Activated CD4-positive, alpha-beta T cell treated with anti-CD3 and anti-CD28 coated beads, Interleukin-2, amount 50 U/mL, for 24 hours (primary cell): Measurements from ENCODE around the gene TNXB.
"Not testable (repeated sequence)": the region's sequence is repeated elsewhere in the genome, so short reads cannot be mapped to it uniquely, and the experiment has no call there.

ENCODE experiments used
- DNase-seq, 2 donors: peaks; one replicate each; pipeline ENCODE4 v3.0.0-alpha.2; 2020; ENCODE audit warnings: low read depth in 1 of 2, low spot score in 1 of 2

TNXB gene

GRCh38 chr6:32005538-32005880, 103.6 kb downstream of the TNXB start:
- DNase-seq, result not testable (repeated sequence)

GRCh38 chr6:32004864-32005537, 104.1 kb downstream of the TNXB start:
- DNase-seq, result not testable (repeated sequence)

DNA sequence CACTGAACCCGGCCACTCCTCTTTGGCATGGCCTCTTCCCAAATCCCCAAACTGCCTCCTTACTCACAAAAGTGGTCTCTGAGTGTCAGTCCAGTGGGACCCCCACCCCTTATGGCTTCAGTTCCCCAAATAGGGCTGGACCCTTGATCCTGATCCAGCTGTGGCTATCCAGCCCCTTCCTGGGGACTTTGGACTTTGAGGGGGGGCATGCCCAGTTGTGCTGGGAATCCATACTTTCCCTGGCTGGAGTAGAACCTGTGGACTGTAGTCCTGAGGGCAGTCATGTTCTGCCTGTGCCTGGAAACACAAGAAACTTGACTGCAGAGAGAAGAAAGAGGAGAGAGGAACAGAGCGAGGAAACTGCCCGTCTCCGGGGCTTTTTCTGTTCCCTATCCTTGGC, 104.7 kb downstream of the TNXB start:
- not testable (repeated sequence) for DNase-seq

- DNase-seq, result not testable (repeated sequence)
Measured at GRCh38 chr6:32003301-32003700, 105.8 kb downstream of the TNXB start.

DNA sequence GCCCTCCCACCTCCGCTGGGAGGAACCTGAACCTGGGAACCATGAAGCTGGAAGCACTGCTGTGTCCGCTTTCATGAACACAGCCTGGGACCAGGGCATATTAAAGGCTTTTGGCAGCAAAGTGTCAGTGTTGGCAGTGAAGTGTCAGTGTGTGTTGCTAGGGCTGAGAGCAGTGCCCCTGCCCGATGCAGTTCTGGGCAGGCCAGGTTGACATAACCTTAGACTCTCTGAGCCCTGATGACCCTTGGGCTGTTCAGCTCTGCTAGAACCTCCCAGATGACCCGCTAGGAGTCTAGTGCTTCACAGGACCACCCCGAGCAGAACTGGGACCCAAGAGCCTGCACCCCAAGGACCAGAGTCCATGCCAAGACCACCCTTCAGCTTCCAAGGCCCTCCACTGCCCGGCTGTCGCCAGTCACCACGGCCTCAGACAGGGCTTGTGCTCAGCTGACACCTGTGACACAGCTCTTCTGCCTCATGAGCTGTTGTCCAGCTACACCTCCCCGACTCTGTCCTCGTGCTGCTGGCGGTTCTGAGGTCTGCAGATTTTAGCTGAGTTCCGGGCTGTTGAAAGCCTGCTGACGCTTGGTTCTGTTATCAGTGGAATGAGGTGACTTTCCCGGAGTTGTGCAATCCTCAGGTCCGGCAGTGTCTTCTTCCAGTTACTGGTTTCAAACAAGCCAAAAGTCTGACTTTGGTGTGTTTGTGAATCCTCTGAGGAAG, 106.4 kb downstream of the TNXB start:
- not testable (repeated sequence) for DNase-seq

- not testable (repeated sequence) for DNase-seq
Measured at GRCh38 chr6:31996385-31996784, 112.8 kb downstream of the TNXB start.

GRCh38 chr6:31994421-31994820, 114.7 kb downstream of the TNXB start:
- not testable (repeated sequence) for DNase-seq
